Measurements from ENCODE around the gene DPYSL3. TPM values are rescaled to one million over a fixed set of nuclear protein-coding genes. Genes with fewer than 3 reads are reported as not detected.
A peak's percentile ranks its signal among the peaks of the same experiment; 100 is the strongest.

Gene DPYSL3
- polyA plus RNA-seq, 6 donors from 2014 or later: not detected

DNA sequence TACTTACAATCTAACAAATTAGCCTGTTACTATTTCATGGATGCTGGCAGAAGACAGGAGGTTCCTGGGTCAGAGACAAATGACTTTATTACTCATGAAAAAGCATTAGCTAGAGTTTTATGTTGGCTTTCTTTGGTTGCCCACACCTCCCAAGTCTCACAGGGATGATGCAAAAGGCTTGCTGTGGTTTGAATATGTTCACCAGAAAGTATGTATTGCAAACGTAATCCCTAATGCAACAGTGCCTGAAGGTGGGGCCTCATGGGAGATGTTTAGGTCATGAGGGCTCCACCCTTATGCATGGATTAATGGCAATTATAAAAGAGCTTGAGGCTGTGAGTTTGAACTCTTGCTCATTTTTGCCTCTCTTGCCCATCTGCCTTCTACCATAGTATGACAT is 28.5 kb downstream of the DPYSL3 start:
- Mint-ChIP-seq H3K27me3 (peaks cover 2 to 15% (median 6%) of the 10 kb centered on the region in 3 donors), H3K9me3 (peaks cover 0 to 6% (median 1%) of the 10 kb centered on the region in 7 donors), H3K36me3 (peaks cover 4 to 7% of the 10 kb centered on the region in 2 donors), H3K27ac (no peak overlapping the region), H3K4me1 (peaks cover 0 to 11% (median 0%) of the 10 kb centered on the region in 3 donors), H3K4me3 (no peak overlapping the region)
- ATAC-seq (ENCODE audit: low read depth in 2 of 2) (no peak), DNase-seq (no peak)

DNA sequence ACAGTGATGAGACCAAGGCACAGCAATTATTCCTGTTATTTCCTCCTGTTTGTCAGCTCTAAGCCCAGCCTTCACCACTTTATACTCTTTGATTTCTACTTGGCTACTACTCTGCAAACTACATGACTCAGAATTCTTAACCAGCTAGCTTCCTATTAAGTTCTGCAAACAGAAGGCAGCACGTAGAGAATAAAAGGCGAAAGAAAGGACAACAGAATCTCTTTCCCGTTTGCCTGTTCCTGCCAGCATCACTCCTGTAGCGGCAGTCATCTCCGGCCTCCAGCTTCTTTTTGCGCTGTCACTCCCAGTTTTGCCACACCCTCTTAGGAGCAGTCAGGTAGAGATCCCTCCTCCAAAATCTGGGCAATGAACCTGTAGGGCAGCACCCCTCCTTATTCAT is 29.9 kb downstream of the DPYSL3 start:
- no peak for DNase-seq
- Mint-ChIP-seq H3K27ac (no peak overlapping the region), H3K36me3 (peaks cover 4 to 7% of the 10 kb centered on the region in 2 donors), H3K4me1 (peaks cover 0 to 11% (median 0%) of the 10 kb centered on the region in 3 donors), H3K9me3 (peaks cover 0 to 6% (median 0%) of the 10 kb centered on the region in 7 donors), H3K27me3 (peaks cover 5 to 20% (median 6%) of the 10 kb centered on the region in 3 donors), H3K4me3 (no peak overlapping the region)
- no peak for ATAC-seq (ENCODE audit: low read depth in 2 of 2)

DNA sequence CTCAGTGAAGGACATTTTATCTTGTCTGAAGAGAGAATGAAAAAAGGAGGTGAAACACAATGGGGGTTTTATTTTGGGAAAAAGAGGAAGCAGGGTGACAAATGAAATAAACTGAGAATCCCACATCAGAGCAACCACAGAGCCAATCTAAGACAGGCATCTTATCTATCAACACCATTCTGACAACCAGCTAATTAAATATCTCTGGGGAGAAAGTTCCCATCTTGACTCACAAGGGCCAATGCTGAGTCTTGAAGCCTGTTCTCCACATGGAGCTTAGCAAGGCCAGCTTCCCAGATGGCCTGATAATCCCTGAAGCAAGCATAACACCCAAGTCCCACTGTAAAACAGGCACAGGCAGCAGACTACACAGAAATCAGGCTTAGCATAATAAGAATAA is 30.4 kb downstream of the DPYSL3 start:
- Mint-ChIP-seq H3K9me3 (peaks cover 0 to 6% (median 0%) of the 10 kb centered on the region in 7 donors), H3K27me3 (peaks cover 5 to 20% (median 6%) of the 10 kb centered on the region in 3 donors), H3K4me1 (peaks cover 0 to 11% (median 0%) of the 10 kb centered on the region in 3 donors), H3K27ac (peak overlapping the region in 1 of 6 donors; percentile 39), H3K4me3 (no peak overlapping the region), H3K36me3 (peaks cover 4 to 7% of the 10 kb centered on the region in 2 donors)
- DNase-seq (no peak), ATAC-seq (ENCODE audit: low read depth in 2 of 2) (no peak)

GRCh38 chr5:147474140-147474539 is 35.7 kb downstream of the DPYSL3 start:
- Mint-ChIP-seq H3K4me3 (no peak overlapping the region), H3K27me3 (peaks cover 13 to 25% (median 22%) of the 10 kb centered on the region in 3 donors), H3K4me1 (peaks cover 0 to 2% (median 0%) of the 10 kb centered on the region in 3 donors), H3K36me3 (peaks cover 4 to 7% of the 10 kb centered on the region in 2 donors), H3K27ac (no peak overlapping the region), H3K9me3 (peaks cover 0 to 6% (median 0%) of the 10 kb centered on the region in 7 donors)
- no peak for ATAC-seq (ENCODE audit: low read depth in 2 of 2)
- no peak for DNase-seq

DNA sequence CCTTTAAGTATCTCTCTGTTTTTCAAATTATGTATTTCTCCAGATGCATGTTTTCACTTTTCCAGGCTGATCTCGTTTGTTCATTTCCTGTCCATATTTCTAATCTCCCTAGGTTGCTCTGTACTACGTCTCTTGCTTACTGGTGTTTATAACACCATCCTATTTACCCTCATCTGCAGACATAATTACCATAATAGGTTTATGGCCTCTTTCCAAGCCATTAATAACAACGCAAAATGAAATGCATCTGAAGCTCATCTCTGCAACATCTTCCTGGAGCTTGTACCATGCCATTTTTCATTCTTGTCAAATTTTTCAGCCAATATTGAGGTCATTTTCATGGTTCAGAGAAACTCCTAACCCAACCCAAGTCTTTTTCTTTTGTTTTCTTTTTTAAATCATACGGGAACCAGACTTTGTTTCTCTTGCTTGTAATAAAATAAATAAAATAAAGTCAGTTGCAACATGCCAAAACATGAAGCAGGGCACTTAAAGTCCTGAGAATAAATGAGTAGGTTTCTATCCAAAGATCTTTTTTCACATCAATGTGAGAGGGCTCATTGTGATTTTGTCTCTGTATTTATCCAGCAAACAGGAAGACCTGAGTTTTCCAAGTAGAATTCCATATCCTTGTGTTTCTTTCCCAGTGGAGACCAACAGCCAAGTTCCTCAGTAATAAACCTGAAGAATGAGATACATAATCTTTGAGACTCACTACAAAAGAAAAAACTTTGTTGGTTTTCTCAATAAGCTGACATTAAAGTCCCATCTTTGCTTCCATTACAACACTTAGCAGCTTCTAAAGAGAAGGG is 37.0 kb downstream of the DPYSL3 start:
- Mint-ChIP-seq H3K9me3 (peaks cover 0 to 6% (median 0%) of the 10 kb centered on the region in 7 donors), H3K4me1 (no peaks in the 10 kb centered on the region), H3K4me3 (no peak overlapping the region), H3K27me3 (peaks cover 13 to 25% (median 22%) of the 10 kb centered on the region in 3 donors), H3K36me3 (peaks cover 4 to 7% of the 10 kb centered on the region in 2 donors), H3K27ac (no peak overlapping the region)
- DNase-seq: no peak
- no peak for ATAC-seq (ENCODE audit: low read depth in 2 of 2)

GRCh38 chr5:147467973-147468508 is 41.8 kb downstream of the DPYSL3 start:
- peaks cover 7 to 27% (median 16%) of the 10 kb centered on the region in 3 donors for H3K27me3 Mint-ChIP-seq
- ATAC-seq (ENCODE audit: low read depth in 2 of 2): no peak
- H3K4me3 Mint-ChIP-seq: no peak overlapping the region

DNA sequence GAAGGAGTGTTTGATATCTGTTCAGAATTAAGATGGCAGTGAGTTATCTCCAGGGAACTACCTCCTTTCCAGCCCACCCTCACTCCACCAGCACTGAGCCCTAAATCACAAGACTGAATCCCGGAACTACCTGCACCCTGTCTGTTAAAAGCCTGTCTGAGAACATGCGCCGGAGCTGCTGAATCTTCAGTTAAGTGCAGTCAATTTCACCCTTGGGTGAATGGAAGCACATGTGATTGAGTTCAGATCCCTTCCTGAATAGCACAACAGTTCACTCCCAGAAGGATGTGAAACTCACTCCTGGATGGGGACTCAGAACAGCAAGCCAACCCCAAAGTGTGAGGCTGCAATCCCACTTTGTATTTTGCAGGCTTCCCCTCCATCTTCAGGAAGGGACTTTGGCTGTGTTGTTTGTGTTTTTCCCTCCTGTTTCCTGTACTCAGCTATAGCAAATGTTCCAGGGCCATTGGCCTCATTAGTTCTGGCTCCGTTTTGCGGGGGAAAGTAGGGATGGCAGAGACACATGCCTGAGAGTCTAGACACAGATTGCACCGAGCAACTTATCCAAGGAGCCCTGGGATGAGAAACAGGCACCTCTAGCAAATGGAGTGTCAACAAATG is 43.4 kb downstream of the DPYSL3 start:
- no peak overlapping the region for H3K27ac Mint-ChIP-seq
- ATAC-seq (ENCODE audit: low read depth in 2 of 2): no peak
- peaks cover 10 to 17% (median 14%) of the 10 kb centered on the region in 3 donors for H3K27me3 Mint-ChIP-seq
- no peaks in the 10 kb centered on the region for H3K36me3 Mint-ChIP-seq
- H3K4me1 Mint-ChIP-seq: no peaks in the 10 kb centered on the region
- peaks cover 0 to 4% (median under 1%) of the 10 kb centered on the region in 7 donors for H3K9me3 Mint-ChIP-seq
- DNase-seq: no peak
- peak overlapping the region in 1 of 8 donors; percentile 25 for H3K4me3 Mint-ChIP-seq

More at GRCh38 chr5:147467973-147468508, 41.8 kb downstream of the DPYSL3 start:
- Mint-ChIP-seq H3K4me1 (no peaks in the 10 kb centered on the region), H3K9me3 (peaks cover 0 to 4% (median 0%) of the 10 kb centered on the region in 7 donors), H3K36me3 (no peaks in the 10 kb centered on the region), H3K27ac (no peak overlapping the region)
- DNase-seq: no peak

- Mint-ChIP-seq H3K36me3 (no peaks in the 10 kb centered on the region), H3K27me3 (peaks cover 14 to 17% (median 17%) of the 10 kb centered on the region in 3 donors), H3K4me3 (peak overlapping the region in 1 of 8 donors; percentile 49), H3K27ac (no peak overlapping the region), H3K9me3 (peaks cover 0 to 4% (median 2%) of the 10 kb centered on the region in 7 donors), H3K4me1 (no peaks in the 10 kb centered on the region)
- ATAC-seq (ENCODE audit: low read depth in 2 of 2) (no peak), DNase-seq (no peak)
Observed at GRCh38 chr5:147465747-147466146, 44.1 kb downstream of the DPYSL3 start.

DNA sequence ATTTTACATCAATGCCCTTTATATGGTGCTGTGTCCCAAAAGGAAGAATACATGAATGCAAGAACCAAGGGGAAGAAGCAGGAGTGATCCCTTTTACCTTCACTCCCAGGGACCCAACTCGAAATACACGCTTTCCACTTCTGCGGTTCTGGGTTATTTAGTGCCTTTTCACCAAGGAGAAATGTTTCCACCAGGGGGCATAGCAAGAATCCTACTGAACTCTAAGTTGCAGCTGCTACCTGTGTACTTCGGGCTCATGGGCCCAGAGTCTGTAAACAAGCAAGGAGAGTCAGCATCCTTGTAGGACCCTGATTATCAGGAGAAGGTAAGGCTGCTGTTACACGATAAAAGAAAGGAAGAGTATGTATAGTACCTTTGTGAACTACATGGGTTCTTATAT is 45.7 kb downstream of the DPYSL3 start:
- H3K36me3 Mint-ChIP-seq: no peaks in the 10 kb centered on the region
- no peak overlapping the region for H3K27ac Mint-ChIP-seq
- no peak overlapping the region for H3K4me3 Mint-ChIP-seq
- DNase-seq (no peak), ATAC-seq (ENCODE audit: low read depth in 2 of 2) (no peak)
- H3K27me3 Mint-ChIP-seq: peaks cover 17 to 23% (median 22%) of the 10 kb centered on the region in 3 donors
- no peaks in the 10 kb centered on the region for H3K4me1 Mint-ChIP-seq
- H3K9me3 Mint-ChIP-seq: peaks cover 0 to 4% (median 2%) of the 10 kb centered on the region in 7 donors

- Mint-ChIP-seq H3K4me3 (no peak overlapping the region), H3K27me3 (peaks cover 37 to 40% (median 39%) of the 10 kb centered on the region in 3 donors), H3K36me3 (no peaks in the 10 kb centered on the region), H3K27ac (no peak overlapping the region), H3K9me3 (peaks cover 0 to 4% (median 2%) of the 10 kb centered on the region in 7 donors), H3K4me1 (no peaks in the 10 kb centered on the region)
- ATAC-seq (ENCODE audit: low read depth in 2 of 2): no peak
- DNase-seq: no peak
Observed at GRCh38 chr5:147461915-147462314, 48.0 kb downstream of the DPYSL3 start.

DNA sequence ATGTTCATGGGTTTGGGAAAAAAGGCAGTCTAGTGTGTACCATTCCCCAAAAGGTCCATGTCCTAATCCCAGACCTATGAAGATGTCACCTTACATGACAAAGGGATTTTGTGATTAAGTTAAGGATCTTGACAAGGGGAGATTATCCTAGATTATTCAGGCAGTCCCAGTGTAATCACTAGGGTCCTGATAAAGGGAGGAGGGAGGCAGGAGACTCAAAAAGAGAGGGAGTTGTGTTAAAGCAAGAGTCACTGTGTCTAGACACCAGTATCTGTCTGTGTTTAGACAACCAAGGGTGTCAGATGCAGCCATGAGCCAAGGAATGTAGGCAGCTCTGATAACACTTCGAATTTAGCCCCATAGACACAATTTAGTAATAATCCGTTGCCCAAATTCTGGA is 49.5 kb downstream of the DPYSL3 start:
- H3K36me3 Mint-ChIP-seq: no peaks in the 10 kb centered on the region
- H3K27me3 Mint-ChIP-seq: peaks cover 44 to 52% (median 48%) of the 10 kb centered on the region in 3 donors
- ATAC-seq (ENCODE audit: low read depth in 2 of 2) (no peak), DNase-seq (no peak)
- H3K9me3 Mint-ChIP-seq: peaks cover 0 to 4% (median 0%) of the 10 kb centered on the region in 7 donors
- H3K4me1 Mint-ChIP-seq: no peaks in the 10 kb centered on the region
- no peak overlapping the region for H3K27ac Mint-ChIP-seq
- no peak overlapping the region for H3K4me3 Mint-ChIP-seq

GRCh38 chr5:147458581-147458980 is 51.3 kb downstream of the DPYSL3 start:
- H3K9me3 Mint-ChIP-seq: peaks cover 0 to 4% (median 0%) of the 10 kb centered on the region in 7 donors
- H3K36me3 Mint-ChIP-seq: no peaks in the 10 kb centered on the region
- DNase-seq: no peak
- H3K4me1 Mint-ChIP-seq: peaks cover 8 to 12% (median 11%) of the 10 kb centered on the region in 3 donors
- H3K27me3 Mint-ChIP-seq: peaks cover 56 to 63% (median 62%) of the 10 kb centered on the region in 3 donors
- no peak for ATAC-seq (ENCODE audit: low read depth in 2 of 2)
- H3K4me3 Mint-ChIP-seq: no peak overlapping the region
- H3K27ac Mint-ChIP-seq: peak overlapping the region in 1 of 6 donors; percentile 23

GRCh38 chr5:147455822-147456450 is 53.9 kb downstream of the DPYSL3 start:
- Mint-ChIP-seq H3K4me3 (no peak overlapping the region), H3K9me3 (peaks cover 0 to 2% (median 0%) of the 10 kb centered on the region in 7 donors), H3K36me3 (no peaks in the 10 kb centered on the region), H3K27ac (no peak overlapping the region), H3K27me3 (peaks cover 65 to 79% (median 79%) of the 10 kb centered on the region in 3 donors), H3K4me1 (peaks cover 15 to 21% (median 19%) of the 10 kb centered on the region in 3 donors)
- ATAC-seq (ENCODE audit: low read depth in 2 of 2) (no peak), DNase-seq (no peak)

All from naive B cell (primary cell).